Mesothelial cell of epicardium (in vitro differentiated cells): Measurements from ENCODE around the gene BLMH. TPM values are rescaled to one million over a fixed set of nuclear protein-coding genes. Genes with fewer than 3 reads are reported as not detected.

Experiments
- DNase-seq, 2 experiments: peaks; one replicate each; pipeline ENCODE4 v3.0.0; 2021; ENCODE audit warnings: low spot score in 2 of 2; ENCODE audit not compliant: unreplicated experiment in 2 of 2
- H3K27ac Mint-ChIP-seq: 2 replicates; pipeline ENCODE4 v1.8.0; 2021; ENCODE audit warnings: mixed read lengths
- H3K27me3 Mint-ChIP-seq: 2 replicates; pipeline ENCODE4 v1.8.0; 2021; ENCODE audit warnings: low read depth, mixed read lengths
- H3K36me3 Mint-ChIP-seq: 2 replicates; pipeline ENCODE4 v1.8.0; 2021; ENCODE audit warnings: mixed read lengths
- H3K4me1 Mint-ChIP-seq: 2 replicates; pipeline ENCODE4 v1.8.0; 2021; ENCODE audit warnings: mixed read lengths
- H3K4me3 Mint-ChIP-seq: 2 replicates; pipeline ENCODE4 v1.8.0; 2021; ENCODE audit warnings: mild to moderate bottlenecking, moderate library complexity, mixed read lengths
- H3K9me3 Mint-ChIP-seq: 2 replicates; pipeline ENCODE4 v1.8.0; 2021; ENCODE audit warnings: mixed read lengths
- total RNA-seq: library from RNA; stranded (reverse); gene quantifications from 3 replicates; pipeline ENCODE4 v1.2.1, GENCODE V29; 2021
- TF ChIP-seq, protein P1 (sequence below): fragments of 200-600 bp; sonication (generic); IDR thresholded peaks from one replicate; pipeline ENCODE4 v1.5.0; 2021; ENCODE audit warnings: antibody characterized with exemption; ENCODE audit not compliant: unreplicated experiment

BLMH gene
- total RNA-seq, 1 donor from 2014 or later, result 46.4 TPM

GRCh38 chr17:30222721-30223175 is 69.0 kb downstream of the BLMH start:
- no peaks in the 10 kb centered on the region for H3K36me3 Mint-ChIP-seq
- no peak overlapping the region for H3K27ac Mint-ChIP-seq
- no peak for DNase-seq
- H3K9me3 Mint-ChIP-seq, result no peaks in the 10 kb centered on the region
- H3K4me3 Mint-ChIP-seq, result no peak overlapping the region
- peaks cover 1% of the 10 kb centered on the region for H3K27me3 Mint-ChIP-seq
- TF ChIP-seq, protein P1, sequence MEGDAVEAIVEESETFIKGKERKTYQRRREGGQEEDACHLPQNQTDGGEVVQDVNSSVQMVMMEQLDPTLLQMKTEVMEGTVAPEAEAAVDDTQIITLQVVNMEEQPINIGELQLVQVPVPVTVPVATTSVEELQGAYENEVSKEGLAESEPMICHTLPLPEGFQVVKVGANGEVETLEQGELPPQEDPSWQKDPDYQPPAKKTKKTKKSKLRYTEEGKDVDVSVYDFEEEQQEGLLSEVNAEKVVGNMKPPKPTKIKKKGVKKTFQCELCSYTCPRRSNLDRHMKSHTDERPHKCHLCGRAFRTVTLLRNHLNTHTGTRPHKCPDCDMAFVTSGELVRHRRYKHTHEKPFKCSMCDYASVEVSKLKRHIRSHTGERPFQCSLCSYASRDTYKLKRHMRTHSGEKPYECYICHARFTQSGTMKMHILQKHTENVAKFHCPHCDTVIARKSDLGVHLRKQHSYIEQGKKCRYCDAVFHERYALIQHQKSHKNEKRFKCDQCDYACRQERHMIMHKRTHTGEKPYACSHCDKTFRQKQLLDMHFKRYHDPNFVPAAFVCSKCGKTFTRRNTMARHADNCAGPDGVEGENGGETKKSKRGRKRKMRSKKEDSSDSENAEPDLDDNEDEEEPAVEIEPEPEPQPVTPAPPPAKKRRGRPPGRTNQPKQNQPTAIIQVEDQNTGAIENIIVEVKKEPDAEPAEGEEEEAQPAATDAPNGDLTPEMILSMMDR, result no peak
- H3K4me1 Mint-ChIP-seq, result peaks cover 8% of the 10 kb centered on the region

GRCh38 chr17:30222251-30222650 is 69.5 kb downstream of the BLMH start:
- Mint-ChIP-seq H3K4me3 (no peak overlapping the region), H3K27me3 (peaks cover 1% of the 10 kb centered on the region), H3K9me3 (no peaks in the 10 kb centered on the region), H3K36me3 (no peaks in the 10 kb centered on the region), H3K27ac (no peak overlapping the region), H3K4me1 (peaks cover 8% of the 10 kb centered on the region)
- no peak for DNase-seq
- TF ChIP-seq, protein P1, result no peak

DNA sequence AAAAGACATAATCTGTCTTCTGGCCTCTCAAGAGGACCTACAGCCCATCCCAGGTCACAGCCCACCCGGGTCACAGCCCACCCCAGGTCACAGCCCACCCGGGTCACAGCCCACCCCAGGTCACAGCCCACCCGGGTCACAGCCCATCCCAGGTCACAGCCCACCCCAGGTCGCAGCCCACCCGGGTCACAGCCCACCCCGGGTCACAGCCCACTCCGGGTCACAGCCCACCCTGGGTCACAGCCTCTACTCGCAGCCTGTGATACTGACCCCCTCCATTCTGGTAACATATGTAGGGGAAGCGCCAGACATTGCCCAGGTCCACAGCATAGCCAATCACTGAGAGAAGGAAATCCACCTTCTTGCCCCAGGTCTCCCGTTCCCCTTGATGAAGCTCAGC is 70.4 kb downstream of the BLMH start:
- H3K9me3 Mint-ChIP-seq, result no peaks in the 10 kb centered on the region
- no peaks in the 10 kb centered on the region for H3K36me3 Mint-ChIP-seq
- H3K4me1 Mint-ChIP-seq, result peaks cover 7% of the 10 kb centered on the region
- DNase-seq, result no peak
- TF ChIP-seq, protein P1, result no peak
- H3K27ac Mint-ChIP-seq, result no peak overlapping the region
- no peak overlapping the region for H3K4me3 Mint-ChIP-seq
- peaks cover 1% of the 10 kb centered on the region for H3K27me3 Mint-ChIP-seq

DNA sequence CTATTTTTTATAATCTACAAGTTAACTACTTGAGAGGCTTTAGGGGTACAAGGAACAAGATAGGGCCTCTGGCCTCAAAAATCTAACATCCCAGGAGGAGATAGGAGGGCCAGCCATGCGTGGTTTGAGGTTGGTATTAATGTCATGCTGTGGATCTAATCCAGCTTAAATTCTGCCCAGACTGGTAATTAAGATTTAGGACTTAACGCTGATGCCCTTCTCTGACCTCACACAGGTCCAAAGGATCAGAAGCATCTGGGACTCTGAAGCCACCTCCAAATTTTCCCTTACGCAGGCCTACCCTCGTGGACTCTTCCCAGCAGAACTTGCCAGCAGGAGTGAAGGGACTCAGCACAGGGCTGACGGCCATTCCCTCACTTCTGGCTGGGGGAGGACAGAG is 71.3 kb downstream of the BLMH start:
- no peaks in the 10 kb centered on the region for H3K9me3 Mint-ChIP-seq
- no peaks in the 10 kb centered on the region for H3K4me1 Mint-ChIP-seq
- TF ChIP-seq, protein P1, result no peak
- H3K4me3 Mint-ChIP-seq, result no peak overlapping the region
- no peak for DNase-seq
- H3K27me3 Mint-ChIP-seq, result no peaks in the 10 kb centered on the region
- H3K36me3 Mint-ChIP-seq, result no peaks in the 10 kb centered on the region
- H3K27ac Mint-ChIP-seq, result no peak overlapping the region

DNA sequence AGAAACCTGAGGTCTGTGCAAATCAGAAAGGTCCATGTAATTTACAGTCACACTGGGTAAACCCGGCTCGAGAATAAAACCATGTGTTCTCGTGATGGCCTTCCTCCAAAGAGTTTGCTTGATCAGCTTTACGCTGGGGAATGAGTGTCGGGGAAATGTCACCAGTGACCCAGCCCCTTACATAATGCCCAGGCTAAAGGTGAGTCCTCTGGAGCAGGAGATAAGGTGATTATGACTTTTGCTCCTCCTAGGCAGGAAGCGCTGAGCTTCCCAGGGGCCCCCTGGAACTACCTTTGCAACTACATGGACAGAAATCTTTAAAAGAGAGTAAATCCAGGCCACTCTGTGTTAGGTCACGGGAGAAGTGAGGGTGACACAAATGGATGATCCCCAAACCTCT is 71.9 kb downstream of the BLMH start:
- no peak for DNase-seq
- no peaks in the 10 kb centered on the region for H3K9me3 Mint-ChIP-seq
- no peak overlapping the region for H3K27ac Mint-ChIP-seq
- TF ChIP-seq, protein P1, result no peak
- no peaks in the 10 kb centered on the region for H3K27me3 Mint-ChIP-seq
- no peaks in the 10 kb centered on the region for H3K36me3 Mint-ChIP-seq
- H3K4me3 Mint-ChIP-seq, result no peak overlapping the region
- H3K4me1 Mint-ChIP-seq, result no peaks in the 10 kb centered on the region

DNA sequence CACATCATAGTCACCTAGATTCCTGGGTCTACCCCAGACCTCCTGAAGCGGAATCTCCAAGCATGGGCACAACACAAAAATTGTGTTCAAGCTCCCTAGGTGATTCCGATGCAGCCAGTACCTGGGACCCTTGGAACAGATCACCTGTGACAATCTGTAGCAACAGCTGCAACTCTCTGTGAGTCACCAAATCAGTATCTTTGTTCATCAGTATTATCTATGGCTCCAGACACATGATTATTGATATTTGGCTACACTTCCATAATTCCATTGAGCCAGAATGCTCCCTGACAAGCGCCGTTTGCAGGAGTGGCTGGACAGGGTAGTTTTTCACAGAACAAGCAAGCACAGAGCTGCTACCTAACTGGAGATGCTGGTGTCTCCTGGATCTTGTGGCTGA is 72.4 kb downstream of the BLMH start:
- Mint-ChIP-seq H3K4me1 (no peaks in the 10 kb centered on the region), H3K27ac (no peak overlapping the region), H3K4me3 (no peak overlapping the region)

More for the DNA sequence above, 72.4 kb downstream of the BLMH start:
- no peaks in the 10 kb centered on the region for H3K36me3 Mint-ChIP-seq
- DNase-seq, result no peak
- no peaks in the 10 kb centered on the region for H3K9me3 Mint-ChIP-seq
- no peaks in the 10 kb centered on the region for H3K27me3 Mint-ChIP-seq
- TF ChIP-seq, protein P1, result no peak
